GM21526 (cell line): ENCODE data around the gene PEX5L.
"Not testable (repeated sequence)": the region's sequence is repeated elsewhere in the genome, so short reads cannot be mapped to it uniquely, and the experiment has no call there.

Experiments used
- ATAC-seq: cut with Tn5 transposase; IDR thresholded peaks from one replicate; pipeline ENCODE4 v1.9.1; 2021; ENCODE audit warnings: moderate library complexity; ENCODE audit not compliant: unreplicated experiment, low FRiP score

The PEX5L gene

GRCh38 chr3:180017846-180018245 is 18.9 kb downstream of the PEX5L start:
- ATAC-seq: no peak

GRCh38 chr3:180011927-180012326 is 24.8 kb downstream of the PEX5L start:
- no peak for ATAC-seq

- not testable (repeated sequence) for ATAC-seq
These were observed 28.4 kb downstream of the PEX5L start for GRCh38 chr3:180008318-180008717.

- no peak for ATAC-seq
These were observed 32.2 kb downstream of the PEX5L start for GRCh38 chr3:180004542-180004941.

GRCh38 chr3:180002006-180002405 is 34.7 kb downstream of the PEX5L start:
- ATAC-seq: no peak

- ATAC-seq: no peak
These were observed 36.2 kb downstream of the PEX5L start for GRCh38 chr3:180000500-180000899.

GRCh38 chr3:179995406-179995805 is 41.3 kb downstream of the PEX5L start:
- ATAC-seq: no peak

- no peak for ATAC-seq
These were observed 44.9 kb downstream of the PEX5L start for GRCh38 chr3:179991883-179992282.

- no peak for ATAC-seq
These were observed 45.6 kb downstream of the PEX5L start for GRCh38 chr3:179991104-179991503.

- no peak for ATAC-seq
These were observed 55.1 kb downstream of the PEX5L start for GRCh38 chr3:179981646-179982045.

- no peak for ATAC-seq
These were observed 59.4 kb downstream of the PEX5L start for GRCh38 chr3:179977356-179977755.

GRCh38 chr3:179973931-179974361 is 62.8 kb downstream of the PEX5L start:
- ATAC-seq: no peak

GRCh38 chr3:179972881-179973423 is 63.8 kb downstream of the PEX5L start:
- no peak for ATAC-seq

- no peak for ATAC-seq
These were observed 65.5 kb downstream of the PEX5L start for GRCh38 chr3:179971280-179971679.

- ATAC-seq: no peak
These were observed 66.0 kb downstream of the PEX5L start for GRCh38 chr3:179970746-179971145.

- no peak for ATAC-seq
These were observed 67.2 kb downstream of the PEX5L start for GRCh38 chr3:179969525-179969924.

GRCh38 chr3:179967622-179968021 is 69.1 kb downstream of the PEX5L start:
- ATAC-seq: peak; percentile 83

GRCh38 chr3:179964890-179965289 is 71.8 kb downstream of the PEX5L start:
- no peak for ATAC-seq

GRCh38 chr3:179962629-179963387 is 73.9 kb downstream of the PEX5L start:
- no peak for ATAC-seq

GRCh38 chr3:179961703-179962078 is 75.0 kb downstream of the PEX5L start:
- ATAC-seq: peak; percentile 74

- no peak for ATAC-seq
These were observed 75.5 kb downstream of the PEX5L start for GRCh38 chr3:179961071-179961702.

GRCh38 chr3:179958759-179959158 is 78.0 kb downstream of the PEX5L start:
- ATAC-seq: no peak
